ENCODE data around the gene ELFN1.

Gene ELFN1

GRCh38 chr7:1740214-1740613 lies 70.1 kb downstream of the ELFN1 start:
- no peaks in the 10 kb centered on the region for H3K9me3 ChIP-seq (ENCODE audit: insufficient read depth, low read length, severe bottlenecking)
- peaks cover 7% of the 10 kb centered on the region for H3K36me3 ChIP-seq (ENCODE audit: insufficient read depth, low read length)
- DNase-seq (no peak), ATAC-seq (ENCODE audit: insufficient read depth, low read depth) (no peak)
- H3K79me2 ChIP-seq (ENCODE audit: insufficient read depth, low read length): no peaks in the 10 kb centered on the region
- no peak overlapping the region for H3K4me3 ChIP-seq (ENCODE audit: low read depth in 1 of 2, low read length in 2 of 2)
- no peaks in the 10 kb centered on the region for H3K4me1 ChIP-seq (ENCODE audit: insufficient read depth, low read length)
- H3K27me3 ChIP-seq (ENCODE audit: insufficient read depth, low read length, poor library complexity): no peaks in the 10 kb centered on the region
- peaks cover 13% of the 10 kb centered on the region for H4K20me1 ChIP-seq (ENCODE audit: insufficient read depth, low read length)
- no peak for TF ChIP-seq CTCF (IDR thresholded peaks at IDR 0.05; ENCODE audit: borderline replicate concordance, extremely low read depth, low read length, poor library complexity, severe bottlenecking)
- TF ChIP-seq EZH2 (IDR thresholded peaks at IDR 0.05; ENCODE audit: borderline replicate concordance, low read depth, low read length, severe bottlenecking): no peak
- H3K4me2 ChIP-seq (ENCODE audit: insufficient read depth, low read length): no peak overlapping the region
- no peak overlapping the region for H2AFZ ChIP-seq (ENCODE audit: low read depth, low read length)
- H3K9ac ChIP-seq (ENCODE audit: low read depth, low read length): no peak overlapping the region
- H3K27ac ChIP-seq (ENCODE audit: low read length): no peak overlapping the region

- Histone ChIP-seq H3K36me3 (ENCODE audit: insufficient read depth, low read length) (peaks cover 12% of the 10 kb centered on the region), H2AFZ (ENCODE audit: low read depth, low read length) (no peak overlapping the region), H3K79me2 (ENCODE audit: insufficient read depth, low read length) (no peaks in the 10 kb centered on the region), H4K20me1 (ENCODE audit: insufficient read depth, low read length) (peaks cover 13% of the 10 kb centered on the region), H3K27me3 (ENCODE audit: insufficient read depth, low read length, poor library complexity) (no peaks in the 10 kb centered on the region), H3K9ac (ENCODE audit: low read depth, low read length) (no peak overlapping the region), H3K9me3 (ENCODE audit: insufficient read depth, low read length, severe bottlenecking) (no peaks in the 10 kb centered on the region), H3K4me3 (ENCODE audit: low read depth in 1 of 2, low read length in 2 of 2) (no peak overlapping the region), H3K4me1 (ENCODE audit: insufficient read depth, low read length) (no peaks in the 10 kb centered on the region), H3K27ac (ENCODE audit: low read length) (no peak overlapping the region), H3K4me2 (ENCODE audit: insufficient read depth, low read length) (no peak overlapping the region)
- no peak for DNase-seq
- no peak for ATAC-seq (ENCODE audit: insufficient read depth, low read depth)
- no peak for TF ChIP-seq EZH2 (IDR thresholded peaks at IDR 0.05; ENCODE audit: borderline replicate concordance, low read depth, low read length, severe bottlenecking)
- TF ChIP-seq CTCF (IDR thresholded peaks at IDR 0.05; ENCODE audit: borderline replicate concordance, extremely low read depth, low read length, poor library complexity, severe bottlenecking): no peak
These were observed 71.2 kb downstream of the ELFN1 start for GRCh38 chr7:1741246-1741645.

GRCh38 chr7:1741751-1742554 lies 71.9 kb downstream of the ELFN1 start:
- no peak overlapping the region for H2AFZ ChIP-seq (ENCODE audit: low read depth, low read length)
- H3K4me1 ChIP-seq (ENCODE audit: insufficient read depth, low read length): no peaks in the 10 kb centered on the region

More at GRCh38 chr7:1741751-1742554, 71.9 kb downstream of the ELFN1 start:
- H3K9me3 ChIP-seq (ENCODE audit: insufficient read depth, low read length, severe bottlenecking): no peaks in the 10 kb centered on the region
- H4K20me1 ChIP-seq (ENCODE audit: insufficient read depth, low read length): peaks cover 13% of the 10 kb centered on the region
- H3K27me3 ChIP-seq (ENCODE audit: insufficient read depth, low read length, poor library complexity): no peaks in the 10 kb centered on the region
- no peak overlapping the region for H3K9ac ChIP-seq (ENCODE audit: low read depth, low read length)
- no peak for TF ChIP-seq CTCF (IDR thresholded peaks at IDR 0.05; ENCODE audit: borderline replicate concordance, extremely low read depth, low read length, poor library complexity, severe bottlenecking)
- H3K4me3 ChIP-seq (ENCODE audit: low read depth in 1 of 2, low read length in 2 of 2): no peak overlapping the region
- DNase-seq (no peak), ATAC-seq (ENCODE audit: insufficient read depth, low read depth) (no peak)
- H3K36me3 ChIP-seq (ENCODE audit: insufficient read depth, low read length): peaks cover 12% of the 10 kb centered on the region
- H3K79me2 ChIP-seq (ENCODE audit: insufficient read depth, low read length): no peaks in the 10 kb centered on the region
- no peak overlapping the region for H3K4me2 ChIP-seq (ENCODE audit: insufficient read depth, low read length)
- H3K27ac ChIP-seq (ENCODE audit: low read length): no peak overlapping the region

Data from DND-41 (cell line).